ENCODE data around the gene SIGMAR1. TPM values are rescaled to one million over a fixed set of nuclear protein-coding genes. Genes with fewer than 3 reads are reported as not detected.

SIGMAR1 gene
- total RNA-seq, 3 donors from 2014 or later (not counting 1 experiment from before 2014, with no cell fraction given), result 22.1 to 29.8 (median 23.0) TPM

- H3K27ac Mint-ChIP-seq, result peak overlapping the region; percentile 92 to 96
- intact Hi-C loops (cut with micrococcal nuclease), result loop anchor here (1.0 to 5.0 kb wide), 4 partner anchors 7 to 154 kb away; partner anchors contain the start of genes DCTN3, DNAI1, FAM219A and GALT
- H3K4me1 Mint-ChIP-seq, result peaks cover 29 to 36% of the 10 kb centered on the region in 2 donors
- H3K27me3 Mint-ChIP-seq (ENCODE audit: low read depth in 2 of 2), result no peaks in the 10 kb centered on the region
- ATAC-seq (peak; percentile 24 to 44 (median 27)), DNase-seq (peak; percentile 58 to 88)
- H3K4me1 ChIP-seq (ENCODE audit: control insufficient read depth, insufficient read depth, low read length), result peaks cover 24% of the 10 kb centered on the region
- H3K27ac ChIP-seq (ENCODE audit: low read length), result peak overlapping the region; percentile 96
- H3K9me3 Mint-ChIP-seq, result no peaks in the 10 kb centered on the region
- H3K4me3 ChIP-seq (ENCODE audit: low read length), result peak overlapping the region; percentile 72
- TF ChIP-seq CTCF (IDR thresholded peaks at IDR 0.05), result peak; percentile 80
- peak overlapping the region; percentile 92 for H3K4me3 Mint-ChIP-seq
- no peaks in the 10 kb centered on the region for H3K9me3 ChIP-seq (ENCODE audit: control insufficient read depth, insufficient read depth, low read length)
- peaks cover 24% of the 10 kb centered on the region for H3K36me3 ChIP-seq (ENCODE audit: control insufficient read depth, insufficient read depth, low read length)
- H3K36me3 Mint-ChIP-seq, result peaks cover 7% of the 10 kb centered on the region
- no peaks in the 10 kb centered on the region for H3K27me3 ChIP-seq (ENCODE audit: control insufficient read depth, insufficient read depth, low read length)
- 2% methylated on average over 14 of the region's 15 CpGs for WGBS (ENCODE audit: insufficient coverage)
Measured at GRCh38 chr9:34612788-34613390, 24.7 kb downstream of the SIGMAR1 start.

GRCh38 chr9:34611811-34612787, 25.5 kb downstream of the SIGMAR1 start, which contains the start of gene RPP25L:
TSS of gene RPP25L (minus strand) at chr9:34612097. CDS start at chr9:34611296, 801 bp downstream.
- DNase-seq, result peak; percentile 91 to 93
- ATAC-seq, result peak; percentile 85 to 97 (median 89)
- H3K4me3 ChIP-seq (ENCODE audit: low read length), result peak within 1 kb of the TSS; percentile 72
- peaks cover 24% of the 10 kb centered on the region for H3K4me1 ChIP-seq (ENCODE audit: control insufficient read depth, insufficient read depth, low read length)
- Mint-ChIP-seq H3K4me3 (peak within 1 kb of the TSS; percentile 92), H3K27me3 (ENCODE audit: low read depth in 2 of 2) (no peaks in the 10 kb centered on the region), H3K36me3 (peaks cover 7% of the 10 kb centered on the region), H3K4me1 (peaks cover 29 to 36% of the 10 kb centered on the region in 2 donors), H3K9me3 (no peaks in the 10 kb centered on the region), H3K27ac (peak within 1 kb of the TSS; percentile 92 to 96)
- peaks cover 17% of the 10 kb centered on the region for H3K36me3 ChIP-seq (ENCODE audit: control insufficient read depth, insufficient read depth, low read length)
- intact Hi-C loops (cut with micrococcal nuclease), result loop anchor here (1.0 to 5.0 kb wide), 3 partner anchors 8 to 153 kb away; partner anchors contain the start of genes DCTN3, DNAI1, FAM219A and GALT
- no peaks in the 10 kb centered on the region for H3K27me3 ChIP-seq (ENCODE audit: control insufficient read depth, insufficient read depth, low read length)
- peak within 1 kb of the TSS; percentile 96 for H3K27ac ChIP-seq (ENCODE audit: low read length)
- WGBS (ENCODE audit: insufficient coverage), result under 1% methylated on average over 77 of the region's 77 CpGs
- no peaks in the 10 kb centered on the region for H3K9me3 ChIP-seq (ENCODE audit: control insufficient read depth, insufficient read depth, low read length)
- no peak for TF ChIP-seq CTCF (IDR thresholded peaks at IDR 0.05)

GRCh38 chr9:34611251-34611810, 26.3 kb downstream of the SIGMAR1 start:
- H3K4me3 ChIP-seq (ENCODE audit: low read length), result peak overlapping the region; percentile 72
- TF ChIP-seq CTCF (IDR thresholded peaks at IDR 0.05), result no peak
- peaks cover 9% of the 10 kb centered on the region for H3K36me3 ChIP-seq (ENCODE audit: control insufficient read depth, insufficient read depth, low read length)
- no peaks in the 10 kb centered on the region for H3K9me3 Mint-ChIP-seq
- H3K36me3 Mint-ChIP-seq, result peaks cover 5% of the 10 kb centered on the region
- ATAC-seq (no peak), DNase-seq (peak in 1 of 2 donors; percentile 35)
- 71% methylated on average over 10 of the region's 10 CpGs for WGBS (ENCODE audit: insufficient coverage)
- no peaks in the 10 kb centered on the region for H3K27me3 ChIP-seq (ENCODE audit: control insufficient read depth, insufficient read depth, low read length)
- H3K27ac ChIP-seq (ENCODE audit: low read length), result peak overlapping the region; percentile 96
- no peaks in the 10 kb centered on the region for H3K27me3 Mint-ChIP-seq (ENCODE audit: low read depth in 2 of 2)
- peaks cover 24% of the 10 kb centered on the region for H3K4me1 ChIP-seq (ENCODE audit: control insufficient read depth, insufficient read depth, low read length)
- peak overlapping the region; percentile 92 to 96 for H3K27ac Mint-ChIP-seq
- H3K4me1 Mint-ChIP-seq, result peaks cover 29 to 36% of the 10 kb centered on the region in 2 donors
- H3K9me3 ChIP-seq (ENCODE audit: control insufficient read depth, insufficient read depth, low read length), result no peaks in the 10 kb centered on the region
- intact Hi-C loops (cut with micrococcal nuclease), result loop anchor here (5.0 kb wide), 1 partner anchor 36 kb away; the partner anchor contains the start of gene GALT
- peak overlapping the region; percentile 92 for H3K4me3 Mint-ChIP-seq

Measured in natural killer cell (primary cell).